HCT116 (cell line): ENCODE results near the gene ACER1. TPM values are rescaled to one million over a fixed set of nuclear protein-coding genes. Genes with fewer than 3 reads are reported as not detected.

Experiments used
- ATAC-seq: fragments of 200-7000 bp; cut with Tn5 transposase; 2 replicates; pipeline ENCODE4 v1.9.1; 2020; ENCODE audit warnings: mild to moderate bottlenecking, moderate library complexity
- BruUV-seq: library from RNA; stranded (reverse); fragments of 400-500 nt; replicated peaks from 2 replicates; lab custom pipeline; 2021; lab: Mats Ljungman, UMichigan
- CTCF ChIA-PET: fragments of 300-600 bp; sonication (Branson Sonifier 250); formaldehyde crosslinking; loops from one replicate; lab custom pipeline; 2021; ENCODE audit warnings: antibody characterized with exemption; lab: Charles Lee
- POLR2A ChIA-PET: fragments of 300-600, 350-600 bp; sonication (Branson Sonifier 250); formaldehyde crosslinking; loops from one replicate; lab custom pipeline; 2021; ENCODE audit warnings: antibody characterized with exemption; lab: Charles Lee
- RAD21 ChIA-PET, 2 experiments: fragments of 300-600 bp; sonication (Branson Sonifier 250); formaldehyde crosslinking; loops; one replicate each; lab custom pipeline; 2023; ENCODE audit warnings: low total read pairs in 2 of 2; ENCODE audit not compliant: uncharacterized antibody in 2 of 2, unreplicated experiment in 2 of 2, low non-redundant PET in 1 of 2; lab: Charles Lee
- DNase-seq: peaks from one replicate; pipeline ENCODE4 v3.0.0-alpha.2; 2010; ENCODE audit warnings: low read depth, low spot score
- H2AFZ ChIP-seq: fragments of 200-600 bp; shearing (Covaris generic), sonication (generic); 2 replicates; pipeline ENCODE4 v1.6.1; 2017; ENCODE audit warnings: low read depth, mixed run types, mixed read lengths, antibody characterized with exemption, low read length; ENCODE audit not compliant: poor library complexity, severe bottlenecking
- H3K27ac ChIP-seq: 2 replicates; pipeline ENCODE4 v1.5.1; 2012; ENCODE audit warnings: low read depth, low read length
- H3K27me3 ChIP-seq: fragments of 200-600 bp; sonication (generic); 2 replicates; pipeline ENCODE4 v1.6.1; 2016; ENCODE audit warnings: mixed run types, low read length, mixed read lengths; ENCODE audit not compliant: insufficient read depth
- H3K36me3 ChIP-seq, 2 experiments: fragments of 200-500 bp in 1 of 2; fragments of 200-600 bp in 1 of 2; sonication (Bioruptor generic) in 1 of 2; sonication (generic) in 1 of 2; 2 replicates each; pipeline versions ENCODE4 v1.5.1 to v1.6.1; 2014 to 2016; ENCODE audit warnings: low read length in 2 of 2, inconsistent platforms in 1 of 2, mixed read lengths in 1 of 2, mixed run types in 1 of 2; ENCODE audit not compliant: insufficient read depth in 2 of 2, control insufficient read depth in 1 of 2
- H3K4me1 ChIP-seq, 2 experiments: fragments of 200-600 bp in 1 of 2; sonication (generic) in 1 of 2; 2 replicates each; pipeline versions ENCODE4 v1.5.1 to v1.6.1; 2012 to 2017; ENCODE audit warnings: low read length in 2 of 2, inconsistent platforms in 1 of 2, mild to moderate bottlenecking in 1 of 2, mixed read lengths in 1 of 2, mixed run types in 1 of 2, moderate library complexity in 1 of 2; ENCODE audit not compliant: insufficient read depth in 2 of 2, control insufficient read depth in 1 of 2
- H3K4me2 ChIP-seq: fragments of 200-600 bp; sonication (generic); 2 replicates; pipeline ENCODE4 v1.6.1; 2017; ENCODE audit warnings: mixed run types, low read length, mixed read lengths
- H3K4me3 ChIP-seq, 2 experiments: fragments of 200-600 bp in 1 of 2; sonication (generic) in 1 of 2; replicated peaks in 1 of 2; 2 replicates each; pipeline ENCODE4 v1.5.1; 2011 to 2016; ENCODE audit warnings: low read length in 2 of 2, control low read depth in 1 of 2, low read depth in 1 of 2, mild to moderate bottlenecking in 1 of 2, mixed read lengths in 1 of 2, mixed run types in 1 of 2
- H3K79me2 ChIP-seq: fragments of 200-600 bp; sonication (generic); 2 replicates; pipeline ENCODE4 v1.6.1; 2017; ENCODE audit warnings: mild to moderate bottlenecking, mixed run types, low read length, moderate library complexity, mixed read lengths; ENCODE audit not compliant: insufficient read depth
- H3K9ac ChIP-seq: fragments of 200-600 bp; sonication (generic); 2 replicates; pipeline ENCODE4 v1.6.1; 2016; ENCODE audit warnings: low read length, mixed read lengths
- H3K9me2 ChIP-seq: fragments of 200-600 bp; sonication (generic), shearing (Covaris generic); 2 replicates; pipeline ENCODE4 v1.6.1; 2017; ENCODE audit warnings: mixed run types, mild to moderate bottlenecking, moderate library complexity; ENCODE audit not compliant: insufficient read depth
- H3K9me3 ChIP-seq, 2 experiments: fragments of 200-500 bp in 1 of 2; fragments of 200-600 bp in 1 of 2; sonication (Bioruptor generic) in 1 of 2; sonication (generic) in 1 of 2; 2 replicates each; pipeline ENCODE4 v1.6.1; 2014 to 2017; ENCODE audit warnings: low read length in 2 of 2, mixed read lengths in 2 of 2, inconsistent platforms in 1 of 2, low read depth in 1 of 2, mild to moderate bottlenecking in 1 of 2, mixed run types in 1 of 2, moderate library complexity in 1 of 2; ENCODE audit not compliant: control insufficient read depth in 1 of 2, insufficient read depth in 1 of 2
- H4K20me1 ChIP-seq: fragments of 200-600 bp; sonication (generic), shearing (Covaris generic); 2 replicates; pipeline ENCODE4 v1.6.1; 2017; ENCODE audit warnings: mixed run types, mild to moderate bottlenecking, moderate library complexity; ENCODE audit not compliant: insufficient read depth
- ELF1 ChIP-seq: IDR thresholded peaks from 2 replicates; pipeline ENCODE4 v1.6.1; 2012; ENCODE audit warnings: low read depth, borderline replicate concordance
- FOSL1 ChIP-seq: IDR thresholded peaks from 2 replicates; pipeline ENCODE4 v1.6.1; 2012; ENCODE audit warnings: low read depth
- SP1 ChIP-seq: IDR thresholded peaks from 2 replicates; pipeline ENCODE4 v1.6.1; 2012; ENCODE audit warnings: low read depth
- TCF7L2 ChIP-seq: IDR thresholded peaks from 2 replicates; pipeline ENCODE4 v1.7.0; 2011; ENCODE audit warnings: borderline replicate concordance, inconsistent platforms; ENCODE audit not compliant: insufficient read depth, insufficient read length; ENCODE audit errors: extremely low read depth
- YY1 ChIP-seq: IDR thresholded peaks from 2 replicates; pipeline ENCODE4 v1.6.1; 2011; ENCODE audit warnings: low read length, low read depth, moderate library complexity, mild to moderate bottlenecking; ENCODE audit not compliant: insufficient replicate concordance; ENCODE audit errors: extremely low read depth
- intact Hi-C: fragments of 100-400 bp; cut with micrococcal nuclease; formaldehyde crosslinking; loops from 2 replicates; pipeline ENCODE4 v1.10.0; 2022
- total RNA-seq: library from RNA; stranded (reverse); gene quantifications from one replicate; pipeline ENCODE4 v1.2.1, GENCODE V29; 2021; ENCODE audit not compliant: unreplicated experiment
- TF ChIP-seq, protein P1 (sequence below): IDR thresholded peaks from 2 replicates; pipeline ENCODE4 v1.6.1; 2012; ENCODE audit warnings: low read depth

The ACER1 gene
- total RNA-seq, 1 experiment from 2014 or later = not detected

- TF ChIP-seq, protein P1, sequence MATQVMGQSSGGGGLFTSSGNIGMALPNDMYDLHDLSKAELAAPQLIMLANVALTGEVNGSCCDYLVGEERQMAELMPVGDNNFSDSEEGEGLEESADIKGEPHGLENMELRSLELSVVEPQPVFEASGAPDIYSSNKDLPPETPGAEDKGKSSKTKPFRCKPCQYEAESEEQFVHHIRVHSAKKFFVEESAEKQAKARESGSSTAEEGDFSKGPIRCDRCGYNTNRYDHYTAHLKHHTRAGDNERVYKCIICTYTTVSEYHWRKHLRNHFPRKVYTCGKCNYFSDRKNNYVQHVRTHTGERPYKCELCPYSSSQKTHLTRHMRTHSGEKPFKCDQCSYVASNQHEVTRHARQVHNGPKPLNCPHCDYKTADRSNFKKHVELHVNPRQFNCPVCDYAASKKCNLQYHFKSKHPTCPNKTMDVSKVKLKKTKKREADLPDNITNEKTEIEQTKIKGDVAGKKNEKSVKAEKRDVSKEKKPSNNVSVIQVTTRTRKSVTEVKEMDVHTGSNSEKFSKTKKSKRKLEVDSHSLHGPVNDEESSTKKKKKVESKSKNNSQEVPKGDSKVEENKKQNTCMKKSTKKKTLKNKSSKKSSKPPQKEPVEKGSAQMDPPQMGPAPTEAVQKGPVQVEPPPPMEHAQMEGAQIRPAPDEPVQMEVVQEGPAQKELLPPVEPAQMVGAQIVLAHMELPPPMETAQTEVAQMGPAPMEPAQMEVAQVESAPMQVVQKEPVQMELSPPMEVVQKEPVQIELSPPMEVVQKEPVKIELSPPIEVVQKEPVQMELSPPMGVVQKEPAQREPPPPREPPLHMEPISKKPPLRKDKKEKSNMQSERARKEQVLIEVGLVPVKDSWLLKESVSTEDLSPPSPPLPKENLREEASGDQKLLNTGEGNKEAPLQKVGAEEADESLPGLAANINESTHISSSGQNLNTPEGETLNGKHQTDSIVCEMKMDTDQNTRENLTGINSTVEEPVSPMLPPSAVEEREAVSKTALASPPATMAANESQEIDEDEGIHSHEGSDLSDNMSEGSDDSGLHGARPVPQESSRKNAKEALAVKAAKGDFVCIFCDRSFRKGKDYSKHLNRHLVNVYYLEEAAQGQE = no peak
- no peak for TF ChIP-seq TCF7L2
- TF ChIP-seq SP1 = no peak
- no peak for TF ChIP-seq FOSL1
Measured at GRCh38 chr19:6262519-6262918, 70.9 kb downstream of the ACER1 start (continued).

DNA sequence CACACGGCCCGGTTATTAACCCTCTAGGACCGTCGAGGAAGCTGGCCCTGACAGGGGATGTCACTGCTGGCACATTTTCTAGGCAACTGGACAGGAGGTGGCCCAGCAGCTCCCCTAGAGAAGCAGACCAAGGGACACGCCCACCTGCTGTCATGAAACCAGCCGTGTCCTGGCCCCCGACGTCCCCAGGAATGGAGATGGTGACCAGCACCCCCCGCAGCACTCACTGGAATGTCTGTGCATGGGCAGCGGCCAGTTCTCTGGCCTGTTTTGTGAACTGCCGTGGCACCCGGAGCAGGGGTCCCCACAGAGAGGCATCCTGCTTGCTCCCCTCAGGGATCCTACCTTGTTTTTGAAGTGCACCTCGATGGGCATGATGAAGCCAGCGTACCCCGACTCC lies 71.5 kb downstream of the ACER1 start:
- POLR2A ChIA-PET = no interaction called here
- intact Hi-C loops = no loop called here
- ATAC-seq = no peak
- Histone ChIP-seq H2AFZ (no peak overlapping the region), H3K4me2 (no peak overlapping the region), H3K4me3 (no peak overlapping the region), H3K9ac (no peak overlapping the region), H3K4me1 (no peaks in the 10 kb centered on the region)
- DNase-seq = no peak
- no peak for TF ChIP-seq YY1
- no peak for TF ChIP-seq ELF1
- TF ChIP-seq, all 23 proteins: peak for 0
- Histone ChIP-seq H3K36me3 (peaks cover 10 to 20% of the 10 kb centered on the region in 2 experiments; a peak in 3 of 4 replicates), H3K9me3 (no peaks in the 10 kb centered on the region), H4K20me1 (no peaks in the 10 kb centered on the region), H3K9me2 (no peaks in the 10 kb centered on the region), H3K27ac (no peak overlapping the region), H3K27me3 (no peaks in the 10 kb centered on the region), H3K79me2 (peaks cover 72% of the 10 kb centered on the region)
- no TSS peak for BruUV-seq
- ChIA-PET RAD21 (no interaction called here), CTCF (no interaction called here)
